OCI-LY1 (cell line): Measurements from ENCODE around the gene SYNPO2.

ENCODE experiments used
- CTCF ChIP-seq: fragments of 200-600 bp; sonication (generic), shearing (Covaris generic); IDR thresholded peaks from 2 replicates; pipeline ENCODE4 v1.5.1; 2017; ENCODE audit warnings: mild to moderate bottlenecking, antibody characterized with exemption, low read length, moderate library complexity, mixed read lengths
- EZH2 ChIP-seq: fragments of 200-600 bp; sonication (generic), shearing (Covaris generic); IDR thresholded peaks from 2 replicates; pipeline ENCODE4 v1.8.0; 2017; ENCODE audit warnings: borderline replicate concordance, mixed run types, mild to moderate bottlenecking, antibody characterized with exemption, low read length, moderate library complexity, mixed read lengths

- no peak for TF ChIP-seq CTCF
- no peak for TF ChIP-seq EZH2
Observed at GRCh38 chr4:119024102-119024501, 135.4 kb downstream of the SYNPO2 start.
